ENCODE measurements around the gene AIF1L.

The AIF1L gene

DNA sequence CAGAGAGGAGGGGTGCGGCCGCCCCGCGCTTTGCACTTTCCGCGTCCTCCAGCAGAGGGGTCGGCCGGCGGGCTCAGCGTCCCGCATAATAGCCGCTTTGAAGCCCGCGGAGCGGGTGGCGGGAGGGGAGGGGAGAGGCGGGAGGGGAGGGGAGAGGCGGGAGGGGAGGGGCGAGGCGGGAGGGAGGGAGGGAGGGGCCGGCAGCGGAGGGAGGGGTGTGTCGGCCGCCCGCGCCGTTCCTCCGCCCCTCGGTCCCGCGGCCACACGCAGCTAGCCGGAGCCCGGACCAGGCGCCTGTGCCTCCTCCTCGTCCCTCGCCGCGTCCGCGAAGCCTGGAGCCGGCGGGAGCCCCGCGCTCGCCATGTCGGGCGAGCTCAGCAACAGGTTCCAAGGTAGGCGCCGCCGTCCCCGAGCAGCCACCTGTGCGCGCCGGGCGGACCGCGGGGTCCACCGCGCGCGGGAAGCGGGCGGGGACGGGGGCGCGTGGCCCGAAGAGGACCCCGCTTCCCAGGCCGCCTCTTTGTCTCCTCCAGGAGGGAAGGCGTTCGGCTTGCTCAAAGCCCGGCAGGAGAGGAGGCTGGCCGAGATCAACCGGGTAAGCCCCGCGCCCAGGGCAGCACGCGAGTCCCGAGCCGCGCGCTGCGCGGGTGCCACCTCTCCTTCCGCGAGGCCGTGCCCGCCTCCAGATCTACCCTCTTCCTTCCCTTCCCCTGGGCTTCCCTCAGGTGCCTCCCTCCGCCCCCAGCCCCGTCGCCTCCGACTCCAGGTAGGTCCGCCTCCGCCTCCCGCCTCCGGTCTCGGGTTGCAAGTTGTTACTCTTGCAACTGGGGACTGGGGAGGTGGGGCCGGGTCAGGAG is at the start of gene AIF1L:
Gene AIF1L, plus strand, starts transcription at position 263 of the 857 bp plus-strand sequence. Its CDS starts 99 bp downstream, at position 362.
- peak; percentile 67 for DNase-seq (ENCODE audit: low spot score)

DNA sequence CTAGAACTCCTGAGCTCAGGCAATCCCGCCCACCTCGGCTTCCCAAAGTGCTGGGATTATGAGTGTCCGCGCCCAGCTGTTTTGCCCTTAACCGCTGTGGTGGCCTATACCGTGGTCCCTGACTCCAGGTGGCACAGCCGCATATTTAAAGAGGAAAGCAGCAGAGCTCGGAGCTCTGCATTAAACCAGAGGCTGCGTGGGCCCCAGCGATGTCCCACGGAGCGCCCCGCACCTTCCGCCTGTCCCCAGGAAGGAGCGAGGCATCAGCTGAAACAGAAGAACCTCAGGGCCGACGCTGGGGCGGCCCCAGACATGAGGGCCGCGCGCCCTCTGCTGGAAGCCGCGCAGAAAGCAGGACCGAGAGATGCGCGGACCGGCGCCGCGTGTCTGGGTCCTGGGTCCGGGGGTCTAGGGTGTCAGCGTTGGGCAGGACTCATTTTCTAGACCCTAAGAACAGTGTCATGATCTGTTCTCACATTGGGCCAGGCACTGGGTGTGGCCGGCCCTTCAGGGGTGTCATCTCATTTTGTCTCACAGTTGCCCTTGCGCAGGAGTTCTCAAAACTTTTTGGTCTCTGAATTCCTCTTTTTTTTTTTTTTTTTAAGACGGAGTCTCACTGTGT is 49.6 kb upstream of the AIF1L start:
- DNase-seq (ENCODE audit: low spot score), result peak; percentile 93

DNA sequence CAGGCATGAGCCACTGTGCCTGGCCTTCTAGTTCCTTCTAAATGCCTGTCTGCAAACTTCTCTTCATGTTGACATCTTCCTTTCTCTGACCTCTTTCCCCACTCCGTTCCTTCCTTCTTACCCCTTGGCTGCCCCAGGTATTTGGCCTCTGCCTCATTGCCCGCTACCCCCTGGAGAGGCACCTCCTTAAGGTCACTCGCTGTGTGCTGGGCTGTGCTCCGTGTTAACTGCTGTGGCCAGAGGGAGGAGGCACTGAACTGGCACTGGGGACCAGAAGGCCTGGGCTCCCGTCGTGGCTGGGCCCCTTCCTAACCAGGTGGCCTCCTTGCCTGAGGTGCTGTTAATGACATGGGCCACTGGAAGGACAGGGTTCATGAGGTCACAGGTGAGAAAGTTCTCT is 48.0 kb upstream of the AIF1L start:
- DNase-seq (ENCODE audit: low spot score), result no peak

DNA sequence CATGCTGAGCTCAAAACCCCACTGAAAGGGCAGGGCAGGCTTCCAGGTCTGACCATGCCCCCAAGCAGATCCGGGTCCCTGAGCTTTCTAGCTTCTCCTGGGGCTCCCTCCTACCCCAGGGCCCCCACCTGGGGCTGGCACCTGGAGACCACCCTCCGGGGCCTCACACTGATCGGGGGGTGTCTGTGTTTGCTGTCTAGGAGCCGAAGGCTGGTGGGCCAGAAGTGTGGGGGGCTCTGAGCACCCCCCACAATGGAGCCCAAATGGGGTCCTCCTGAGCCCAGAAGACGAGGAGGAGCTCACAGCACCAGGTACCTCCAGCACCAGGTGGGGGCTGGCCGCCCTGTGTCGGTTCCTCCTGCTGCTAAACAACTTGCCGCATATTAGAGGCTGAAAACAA is 47.5 kb upstream of the AIF1L start:
- no peak for DNase-seq (ENCODE audit: low spot score)

DNA sequence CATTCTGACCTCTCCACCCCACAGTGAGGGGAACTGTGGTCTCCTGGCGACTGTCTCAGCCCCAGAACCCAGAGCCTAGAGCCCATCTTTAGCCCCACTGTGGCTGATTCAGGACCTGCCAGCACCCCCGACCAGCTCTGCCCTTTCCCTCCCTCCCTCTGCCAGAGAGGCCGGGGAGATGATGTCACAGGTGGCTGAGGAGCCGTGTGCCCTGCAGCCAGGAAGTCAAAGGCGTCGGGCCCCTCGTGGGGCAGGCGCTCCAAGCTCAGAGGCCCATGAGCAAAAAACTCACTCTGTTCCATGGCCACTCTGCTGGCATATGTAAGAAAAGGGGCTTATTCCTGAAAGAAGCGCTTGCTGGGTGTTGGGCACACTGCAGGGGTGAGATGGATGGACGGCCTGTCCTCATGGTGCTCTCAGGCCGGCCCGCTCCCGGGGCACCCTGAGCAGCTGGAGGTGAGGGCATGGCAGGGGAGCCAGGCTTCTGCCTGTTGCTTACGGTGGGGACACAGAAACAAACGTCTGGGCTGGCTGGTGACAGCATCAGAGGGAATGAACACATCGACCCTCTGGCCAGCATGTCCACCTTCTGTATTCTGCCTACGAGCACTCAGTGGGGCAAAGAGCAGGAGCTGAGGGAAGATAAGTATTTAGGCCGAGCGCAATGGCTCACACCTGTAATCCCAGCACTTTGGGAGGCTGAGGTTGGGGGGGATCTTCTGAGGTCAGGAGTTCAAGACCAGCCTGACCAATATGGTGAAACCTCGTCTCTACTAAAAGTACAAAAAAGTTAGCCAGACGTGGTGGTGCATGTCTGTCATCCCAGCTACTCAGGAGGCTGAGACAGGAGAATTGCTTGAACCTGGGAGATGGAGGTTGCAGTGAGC is 46.3 kb upstream of the AIF1L start:
- no peak for DNase-seq (ENCODE audit: low spot score)

DNA sequence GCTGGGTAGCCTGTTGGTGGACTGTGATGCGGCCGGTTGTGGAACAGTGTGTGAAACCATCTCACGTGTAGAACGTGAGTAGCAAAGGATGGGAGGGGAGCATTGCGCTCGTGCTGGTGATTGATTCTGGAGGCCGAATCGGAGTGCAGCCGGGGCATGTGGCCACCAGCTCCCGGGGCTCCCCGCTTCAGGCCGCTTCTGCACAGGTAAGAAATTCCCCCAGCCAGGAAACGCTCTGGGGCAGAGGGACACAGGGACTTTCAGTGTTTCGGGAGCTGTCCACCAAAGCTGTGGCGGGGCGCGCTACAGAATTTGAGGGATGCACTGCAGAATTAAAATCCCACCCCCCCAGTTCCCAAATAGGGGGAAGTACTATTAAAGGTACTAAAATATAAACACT is 45.5 kb upstream of the AIF1L start:
- DNase-seq (ENCODE audit: low spot score), result no peak

DNA sequence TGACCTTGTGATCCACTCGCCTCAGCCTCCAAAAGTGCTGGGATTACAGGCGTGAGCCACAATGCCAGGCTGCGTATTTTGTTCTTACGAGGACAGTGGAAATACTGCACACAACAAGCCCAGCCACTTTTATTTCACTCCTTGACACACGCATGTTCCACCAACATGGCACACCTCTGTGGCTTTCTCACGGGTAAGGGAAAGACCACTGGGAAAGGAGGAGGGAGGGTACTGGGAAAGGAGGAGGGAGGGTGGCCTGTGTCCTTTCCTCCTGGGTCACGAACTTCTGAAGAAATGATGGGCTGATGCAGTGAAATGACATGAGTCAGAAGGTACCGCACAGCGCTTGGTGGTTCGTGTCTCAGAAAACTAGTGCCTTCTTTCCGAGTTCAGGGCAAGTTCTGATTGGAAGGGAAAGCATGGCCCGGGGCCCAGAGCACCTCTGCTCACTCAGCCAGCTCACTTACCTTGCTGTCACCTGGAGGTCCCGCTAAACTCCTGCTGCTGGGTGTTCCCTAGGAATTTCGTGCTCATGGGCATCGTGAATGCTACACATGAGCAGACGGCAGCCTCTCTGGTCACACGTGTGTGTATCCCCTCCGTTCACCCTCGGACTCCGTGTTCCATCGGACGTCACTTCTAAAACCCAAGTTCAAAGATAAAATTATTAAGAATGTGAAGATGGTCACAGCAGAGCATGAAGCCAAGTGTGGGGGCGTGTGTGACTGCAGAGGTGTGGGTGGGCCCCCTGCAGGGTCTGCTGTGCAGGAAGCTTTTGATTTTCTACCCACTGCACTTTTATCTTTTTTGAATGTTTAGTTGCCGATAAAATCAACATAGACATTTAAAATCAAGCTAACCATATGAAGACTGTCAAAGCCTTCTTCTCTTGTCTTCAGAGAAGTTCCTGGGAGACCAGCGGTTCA is 44.5 kb upstream of the AIF1L start:
- no peak for DNase-seq (ENCODE audit: low spot score)

DNA sequence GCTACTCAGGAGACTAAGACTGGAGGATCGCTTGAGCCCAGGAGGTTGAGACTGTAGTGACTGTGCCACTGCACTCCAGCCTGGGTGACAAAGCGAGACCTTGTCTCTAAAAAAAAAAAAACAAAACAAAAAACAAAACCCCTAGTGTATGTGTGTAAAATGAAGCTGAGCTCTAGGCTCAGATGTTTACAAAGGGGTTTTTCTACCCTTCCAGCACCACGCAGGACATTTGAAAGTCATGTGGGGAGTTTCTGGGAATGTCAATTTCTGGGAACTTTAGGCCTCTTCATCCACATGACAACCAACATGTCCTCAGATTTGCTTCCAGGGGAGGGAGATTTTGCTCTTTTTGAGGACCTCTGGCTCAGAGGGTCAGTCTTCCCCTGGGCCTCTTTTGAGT is 42.4 kb upstream of the AIF1L start:
- DNase-seq (ENCODE audit: low spot score), result no peak

GRCh38 chr9:131056781-131057506 is 39.4 kb upstream of the AIF1L start:
- DNase-seq (ENCODE audit: low spot score), result no peak

- no peak for DNase-seq (ENCODE audit: low spot score)
Measured at GRCh38 chr9:131060900-131061630, 35.3 kb upstream of the AIF1L start.

DNA sequence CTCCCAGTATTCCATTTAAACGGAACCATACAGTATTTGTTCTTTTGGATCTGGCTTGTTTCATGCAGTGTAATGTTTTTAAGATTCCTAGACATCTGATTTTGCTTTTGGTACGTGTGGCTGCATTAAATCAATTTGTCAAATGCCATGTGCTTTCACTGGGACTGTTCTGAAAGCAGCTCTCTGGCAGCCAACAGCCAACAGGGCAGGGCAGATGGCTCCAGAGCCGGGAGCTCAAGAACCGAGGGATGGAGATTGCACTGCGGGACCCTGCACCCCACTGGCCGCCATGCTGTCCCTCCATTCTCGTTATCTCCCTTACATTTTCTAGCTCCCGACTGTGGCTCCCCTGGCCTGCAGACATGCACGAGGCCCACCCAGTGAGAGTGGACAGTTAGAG is 33.4 kb upstream of the AIF1L start:
- DNase-seq (ENCODE audit: low spot score), result no peak

DNA sequence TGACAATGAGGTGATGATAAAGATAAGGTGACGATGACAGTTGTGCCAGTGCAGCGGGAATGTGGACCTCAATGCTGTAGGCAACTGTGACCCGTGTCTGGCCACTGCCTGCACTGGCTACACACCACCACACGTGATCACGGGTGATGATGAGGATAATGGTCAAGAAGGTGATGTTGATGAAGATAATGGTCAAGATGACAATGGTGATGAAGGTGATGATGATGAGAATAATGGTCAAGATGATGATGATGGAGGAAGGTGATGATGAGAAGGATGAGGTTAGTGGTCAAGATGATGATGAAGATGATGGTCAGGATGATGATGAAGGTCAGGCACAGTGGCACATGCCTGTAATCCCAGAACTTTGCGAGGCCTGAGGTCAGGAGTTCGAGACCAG is 30.7 kb upstream of the AIF1L start:
- DNase-seq (ENCODE audit: low spot score), result no peak

GRCh38 chr9:131067625-131068024 is 28.7 kb upstream of the AIF1L start:
- DNase-seq (ENCODE audit: low spot score), result no peak

DNA sequence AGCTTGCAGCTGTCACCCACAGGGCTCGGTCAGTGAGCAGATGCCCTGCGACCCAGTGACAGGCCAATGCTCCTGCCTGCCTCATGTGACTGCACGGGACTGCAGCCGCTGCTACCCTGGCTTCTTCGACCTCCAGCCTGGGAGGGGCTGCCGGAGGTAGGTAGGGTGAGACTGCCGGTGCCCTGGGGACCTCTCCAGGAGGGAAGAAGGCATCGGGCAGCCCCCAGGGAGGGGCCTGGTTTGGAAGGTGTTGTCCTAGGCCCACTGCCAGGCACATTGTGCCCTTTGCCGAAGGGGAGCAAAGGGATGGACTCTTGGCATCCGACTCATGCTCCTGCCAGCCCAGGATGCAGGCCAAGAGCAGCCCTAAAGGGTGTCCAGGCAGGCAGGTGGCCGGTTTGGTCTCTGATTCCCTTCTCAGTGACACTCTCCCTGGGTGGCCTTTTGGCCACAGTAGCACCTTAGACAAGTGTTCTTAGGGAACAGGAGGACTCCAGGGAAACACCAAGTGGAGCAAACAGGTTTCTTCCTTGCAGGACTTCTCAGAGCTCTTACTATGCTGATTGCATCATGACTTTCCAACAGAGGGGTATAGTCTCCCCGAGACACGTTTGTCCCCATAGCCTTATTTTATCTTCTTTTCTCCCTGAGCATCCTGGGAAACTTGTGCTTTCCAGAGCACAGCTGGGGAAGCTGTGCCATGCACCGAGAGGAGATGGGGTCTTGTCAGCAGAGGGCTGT is 28.1 kb upstream of the AIF1L start:
- DNase-seq (ENCODE audit: low spot score), result no peak

DNA sequence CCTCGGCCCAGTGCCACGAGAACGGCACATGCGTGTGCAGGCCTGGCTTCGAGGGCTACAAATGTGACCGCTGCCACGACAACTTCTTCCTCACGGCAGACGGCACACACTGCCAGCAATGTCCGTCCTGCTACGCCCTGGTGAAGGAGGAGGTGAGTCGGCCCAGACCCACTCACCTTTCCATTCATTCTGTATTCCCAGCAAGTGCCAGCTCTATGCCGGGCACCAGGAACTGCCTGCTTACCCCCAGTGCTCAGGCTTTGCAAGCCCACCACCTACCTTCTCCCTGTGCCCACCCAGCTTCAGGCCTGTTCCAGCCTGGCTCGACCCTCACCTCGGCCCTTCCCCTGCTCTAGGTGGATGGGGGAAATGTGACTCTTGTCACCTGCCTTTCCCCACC is 26.6 kb upstream of the AIF1L start:
- DNase-seq (ENCODE audit: low spot score), result no peak

- DNase-seq (ENCODE audit: low spot score), result no peak
Measured at GRCh38 chr9:131072107-131072870, 24.0 kb upstream of the AIF1L start.

DNA sequence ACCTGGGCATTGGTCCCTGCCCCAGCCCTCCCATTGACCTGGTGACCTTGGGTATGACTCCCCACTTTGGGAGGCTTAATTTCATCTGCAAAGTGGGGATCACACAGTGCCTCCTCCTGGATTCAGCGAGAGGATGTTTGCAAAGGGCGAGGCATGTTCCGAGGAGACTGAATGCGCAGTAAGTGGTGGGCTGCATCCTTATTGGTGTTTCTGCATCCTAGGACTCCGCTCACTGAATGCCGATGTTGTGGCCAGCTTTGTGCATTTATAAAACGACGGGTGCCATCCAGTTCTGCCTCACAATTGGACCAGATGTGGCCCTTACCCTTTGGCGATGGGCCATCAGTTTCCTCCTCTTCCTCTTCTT is 23.5 kb upstream of the AIF1L start:
- no peak for DNase-seq (ENCODE audit: low spot score)

DNA sequence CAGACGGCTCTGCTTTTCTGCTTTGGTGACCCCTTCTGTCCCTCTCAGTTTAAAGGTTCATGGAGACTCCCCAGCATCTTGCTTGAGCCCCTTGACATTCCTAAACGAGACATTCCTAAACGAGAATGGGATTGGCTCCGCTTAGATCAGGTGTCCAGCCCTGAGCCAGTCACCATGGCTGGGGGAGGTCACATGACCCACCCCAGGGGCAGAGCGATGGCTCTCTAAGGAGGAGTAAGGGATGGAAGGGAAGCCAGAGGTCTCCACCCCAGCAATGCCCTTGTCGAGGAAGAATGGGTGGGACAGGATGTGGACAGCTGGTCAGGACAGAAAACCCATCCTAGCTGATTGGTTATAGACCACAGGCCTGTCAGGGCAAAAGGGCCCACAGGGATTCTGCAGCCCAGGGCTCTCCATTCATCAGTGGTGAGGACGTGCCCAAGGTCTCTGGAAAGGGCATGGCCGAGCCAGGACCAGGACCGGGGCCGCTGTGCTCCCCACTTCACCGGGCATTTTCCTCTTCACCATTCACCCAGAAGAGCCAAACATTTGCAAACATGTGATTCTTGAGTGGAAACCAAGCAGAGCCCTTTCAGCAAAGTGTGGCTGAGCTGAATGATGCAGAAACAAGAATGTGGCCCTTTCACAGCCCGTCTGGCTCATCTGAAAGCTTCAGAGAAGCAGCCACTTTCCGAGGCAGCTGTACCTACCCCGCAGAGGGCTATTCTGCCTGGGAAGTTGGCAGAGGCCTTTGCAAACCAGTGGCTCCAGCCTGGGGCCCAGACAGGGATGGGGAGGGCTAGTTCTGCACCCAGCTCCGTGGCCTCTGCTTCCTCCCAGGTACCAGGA is 19.8 kb upstream of the AIF1L start:
- no peak for DNase-seq (ENCODE audit: low spot score)

All from GM03348 (cell line).